Colonic mucosa (tissue), 4 donors: ENCODE results near the gene MORN1. TPM values are rescaled to one million over a fixed set of nuclear protein-coding genes. Genes with fewer than 3 reads are reported as not detected.
A peak's percentile ranks its signal among the peaks of the same experiment; 100 is the strongest.

Experiments used
- DNase-seq: peaks from one replicate; pipeline ENCODE4 v3.0.0-alpha.2; 2020
- H3K27ac ChIP-seq: fragments of 200-600 bp; one replicate; pipeline ENCODE4 v1.8.0; 2021
- H3K27me3 ChIP-seq: fragments of 200-600 bp; one replicate; pipeline ENCODE4 v1.8.0; 2021
- H3K36me3 ChIP-seq: fragments of 200-600 bp; one replicate; pipeline ENCODE4 v1.8.0; 2021
- H3K4me1 ChIP-seq: fragments of 200-600 bp; one replicate; pipeline ENCODE4 v1.8.0; 2021; ENCODE audit warnings: mild to moderate bottlenecking
- H3K4me3 ChIP-seq: fragments of 200-600 bp; one replicate; pipeline ENCODE4 v1.8.0; 2021
- H3K9ac ChIP-seq, 2 donors: one replicate each; pipeline ENCODE4 v1.7.0; 2013; ENCODE audit warnings: control low read depth in 2 of 2, low read depth in 2 of 2, low read length in 2 of 2
- H3K9me3 ChIP-seq: fragments of 200-600 bp; one replicate; pipeline ENCODE4 v1.8.0; 2021
- intact Hi-C: fragments of 100-400 bp; cut with DNase I; formaldehyde crosslinking; loops from one replicate; pipeline ENCODE4 v1.14.1; 2022
- total RNA-seq, 2 donors: library from RNA; stranded (reverse); fragmentation: NEBNext Ultra II Directional in 1 of 2; extraction: Animal tissue kit (Norgen Biotek cat#: 25700) in 1 of 2; gene quantifications; one replicate each; pipeline ENCODE4 v1.2.1, GENCODE V29; 2021
- TF ChIP-seq, protein P1 (sequence below): fragments of 200-600 bp; IDR thresholded peaks from one replicate; pipeline ENCODE4 v1.8.0; 2022; ENCODE audit warnings: antibody characterized with exemption, mild to moderate bottlenecking
- donor health status: healthy.
- donor health status: DM: no; HTN: no; CAD: no.
- donor health status: DM: no; HTN: no; CAD: no.

Gene MORN1
- total RNA-seq, 2 donors from 2014 or later: 11.3 to 18.9 TPM

DNA sequence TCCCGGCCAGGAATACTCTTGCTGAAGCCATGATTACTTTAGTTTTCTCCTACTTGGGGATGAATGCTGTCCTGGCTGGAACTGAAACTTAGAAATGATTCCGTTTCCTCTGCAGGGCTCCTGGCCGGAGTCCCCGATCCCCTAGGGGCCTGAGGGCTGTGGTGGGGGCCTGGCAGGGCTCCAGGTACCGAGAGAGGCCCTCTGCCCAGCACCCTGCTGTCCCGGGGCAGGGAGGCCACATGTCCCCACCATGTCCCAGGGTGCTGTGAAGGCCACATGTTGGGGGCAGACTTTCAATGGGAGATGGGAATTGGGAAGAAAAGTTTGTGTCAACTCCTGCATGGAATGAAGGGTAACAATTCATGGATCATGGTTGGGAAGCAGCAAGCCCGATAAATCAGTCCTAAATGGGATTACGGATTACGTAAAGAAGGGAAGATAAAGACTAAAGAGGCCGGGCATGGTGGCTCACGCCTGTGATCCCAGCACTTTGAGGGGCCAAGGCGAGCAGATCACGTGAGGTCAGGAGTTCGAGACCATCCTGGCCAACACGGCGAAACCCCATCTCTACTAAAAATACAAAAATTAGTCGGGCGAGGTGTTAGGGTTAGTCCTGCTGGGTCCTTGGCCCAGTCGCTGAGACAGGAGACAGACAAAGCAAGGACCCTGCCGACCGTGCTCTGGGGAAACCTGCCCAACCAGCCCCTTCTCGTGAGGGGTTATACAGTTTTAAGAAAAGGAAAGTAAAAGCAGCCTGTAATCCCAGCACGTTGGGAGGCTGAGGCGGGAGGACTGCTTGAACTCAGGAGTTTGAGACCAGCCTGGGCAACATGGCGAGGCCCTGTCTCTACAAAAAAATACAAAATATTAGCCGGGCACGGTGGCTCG lies 37.6 kb downstream of the MORN1 start:
- Histone ChIP-seq H3K4me3 (no peak overlapping the region), H3K36me3 (no peaks in the 10 kb centered on the region), H3K9me3 (no peaks in the 10 kb centered on the region), H3K9ac (no peak overlapping the region), H3K27me3 (no peaks in the 10 kb centered on the region), H3K4me1 (no peaks in the 10 kb centered on the region), H3K27ac (no peak overlapping the region)
- TF ChIP-seq, protein P1, sequence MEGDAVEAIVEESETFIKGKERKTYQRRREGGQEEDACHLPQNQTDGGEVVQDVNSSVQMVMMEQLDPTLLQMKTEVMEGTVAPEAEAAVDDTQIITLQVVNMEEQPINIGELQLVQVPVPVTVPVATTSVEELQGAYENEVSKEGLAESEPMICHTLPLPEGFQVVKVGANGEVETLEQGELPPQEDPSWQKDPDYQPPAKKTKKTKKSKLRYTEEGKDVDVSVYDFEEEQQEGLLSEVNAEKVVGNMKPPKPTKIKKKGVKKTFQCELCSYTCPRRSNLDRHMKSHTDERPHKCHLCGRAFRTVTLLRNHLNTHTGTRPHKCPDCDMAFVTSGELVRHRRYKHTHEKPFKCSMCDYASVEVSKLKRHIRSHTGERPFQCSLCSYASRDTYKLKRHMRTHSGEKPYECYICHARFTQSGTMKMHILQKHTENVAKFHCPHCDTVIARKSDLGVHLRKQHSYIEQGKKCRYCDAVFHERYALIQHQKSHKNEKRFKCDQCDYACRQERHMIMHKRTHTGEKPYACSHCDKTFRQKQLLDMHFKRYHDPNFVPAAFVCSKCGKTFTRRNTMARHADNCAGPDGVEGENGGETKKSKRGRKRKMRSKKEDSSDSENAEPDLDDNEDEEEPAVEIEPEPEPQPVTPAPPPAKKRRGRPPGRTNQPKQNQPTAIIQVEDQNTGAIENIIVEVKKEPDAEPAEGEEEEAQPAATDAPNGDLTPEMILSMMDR: no peak
- intact Hi-C loops: no loop called here
- DNase-seq: no peak

DNA sequence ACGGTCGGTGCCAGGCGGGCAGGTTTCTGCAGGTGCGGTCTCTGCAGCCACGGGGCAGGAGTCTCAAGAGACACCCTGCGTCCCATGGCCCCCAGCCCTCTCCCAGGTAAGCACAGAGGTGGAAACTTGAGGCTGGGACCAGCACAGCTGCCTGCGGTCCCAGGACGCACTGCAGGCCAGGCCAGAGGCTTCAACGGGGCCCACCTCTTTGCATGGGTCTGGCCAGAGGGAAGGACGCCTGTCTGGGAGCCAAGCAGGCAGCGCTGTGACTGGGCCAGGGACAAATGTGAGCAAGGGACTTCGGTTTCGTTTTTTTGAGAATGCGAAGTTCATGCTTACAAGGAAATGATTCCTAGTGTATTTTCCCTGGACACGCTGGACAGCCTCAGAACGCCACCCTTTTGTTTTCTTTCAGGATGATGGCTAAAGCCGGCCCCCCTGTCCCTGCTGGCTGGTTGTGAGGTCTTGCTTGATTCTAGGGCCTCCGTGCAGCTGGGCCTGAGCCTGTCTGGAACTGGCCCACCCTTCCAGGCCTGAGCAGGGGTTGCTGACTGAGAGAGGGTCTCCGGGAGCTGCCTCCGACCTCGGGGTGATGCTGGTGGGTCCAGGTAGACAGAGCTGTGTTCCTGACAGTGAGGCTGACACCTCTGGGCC lies 38.3 kb downstream of the MORN1 start:
- no peak overlapping the region for H3K27ac ChIP-seq
- peak overlapping the region in 1 of 2 donors; percentile 35 for H3K9ac ChIP-seq
- H3K27me3 ChIP-seq: no peaks in the 10 kb centered on the region

DNA sequence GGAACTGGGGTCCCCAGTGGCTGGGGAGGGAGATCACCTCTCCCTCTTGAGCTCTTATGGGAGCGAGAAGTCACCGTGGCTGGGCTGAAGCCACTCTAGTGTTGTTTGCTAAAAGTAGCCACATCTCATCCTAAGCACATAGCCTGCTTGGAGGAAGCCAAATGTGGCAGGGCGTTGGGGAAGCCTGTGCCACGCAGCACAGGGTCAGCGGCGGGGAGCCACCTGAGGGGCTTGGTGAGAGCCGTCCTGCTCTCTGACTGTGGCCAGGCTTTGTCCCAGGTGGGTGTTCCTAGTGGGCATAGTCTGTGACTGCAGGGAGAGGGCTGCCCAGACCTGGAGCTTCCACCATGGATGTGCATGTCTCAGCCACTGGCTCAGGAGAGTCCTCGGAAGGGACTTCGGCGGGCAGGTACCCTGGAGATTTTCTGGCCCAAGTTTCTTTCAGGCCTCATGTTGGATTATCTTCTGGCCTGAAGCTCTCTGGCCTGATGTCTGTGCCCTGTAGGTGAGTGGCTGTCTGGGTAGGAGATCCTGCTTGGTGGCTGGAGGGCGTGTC lies 38.9 kb downstream of the MORN1 start:
- Histone ChIP-seq H3K4me3 (no peak overlapping the region), H3K9ac (peak overlapping the region in 1 of 2 donors; percentile 35), H3K4me1 (no peaks in the 10 kb centered on the region), H3K36me3 (no peaks in the 10 kb centered on the region), H3K27ac (no peak overlapping the region), H3K27me3 (no peaks in the 10 kb centered on the region), H3K9me3 (no peaks in the 10 kb centered on the region)
- intact Hi-C loops: no loop called here
- TF ChIP-seq, protein P1: no peak
- no peak for DNase-seq

More for the DNA sequence above, 38.3 kb downstream of the MORN1 start:
- Histone ChIP-seq H3K9me3 (no peaks in the 10 kb centered on the region), H3K36me3 (no peaks in the 10 kb centered on the region), H3K4me1 (no peaks in the 10 kb centered on the region), H3K4me3 (no peak overlapping the region)
- no peak for DNase-seq
- intact Hi-C loops: no loop called here
- TF ChIP-seq, protein P1: no peak

DNA sequence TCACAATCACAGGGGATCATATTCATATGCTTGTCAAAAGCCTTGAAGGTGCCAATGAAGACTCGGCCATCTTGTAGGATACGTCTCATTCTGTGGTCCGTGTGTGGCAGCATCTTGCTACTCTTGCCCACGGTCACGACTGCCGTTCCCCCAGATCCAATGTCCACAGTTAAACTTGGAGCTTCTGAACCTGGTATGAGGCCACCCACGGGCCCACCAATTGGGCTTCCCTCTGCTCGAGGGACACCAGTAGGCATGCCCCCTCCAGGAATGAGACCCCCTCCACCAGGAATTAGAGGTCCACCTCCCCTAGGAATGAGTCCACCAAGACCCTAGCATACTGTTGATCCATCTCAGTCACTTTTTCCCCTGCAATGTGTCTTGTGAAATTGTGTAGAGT lies 39.6 kb downstream of the MORN1 start:
- no peaks in the 10 kb centered on the region for H3K36me3 ChIP-seq
- DNase-seq: no peak
- no peak overlapping the region for H3K9ac ChIP-seq
- no peaks in the 10 kb centered on the region for H3K9me3 ChIP-seq
- H3K4me3 ChIP-seq: no peak overlapping the region
- no peaks in the 10 kb centered on the region for H3K4me1 ChIP-seq
- TF ChIP-seq, protein P1: no peak
- no peak overlapping the region for H3K27ac ChIP-seq
- H3K27me3 ChIP-seq: no peaks in the 10 kb centered on the region
- intact Hi-C loops: no loop called here

DNA sequence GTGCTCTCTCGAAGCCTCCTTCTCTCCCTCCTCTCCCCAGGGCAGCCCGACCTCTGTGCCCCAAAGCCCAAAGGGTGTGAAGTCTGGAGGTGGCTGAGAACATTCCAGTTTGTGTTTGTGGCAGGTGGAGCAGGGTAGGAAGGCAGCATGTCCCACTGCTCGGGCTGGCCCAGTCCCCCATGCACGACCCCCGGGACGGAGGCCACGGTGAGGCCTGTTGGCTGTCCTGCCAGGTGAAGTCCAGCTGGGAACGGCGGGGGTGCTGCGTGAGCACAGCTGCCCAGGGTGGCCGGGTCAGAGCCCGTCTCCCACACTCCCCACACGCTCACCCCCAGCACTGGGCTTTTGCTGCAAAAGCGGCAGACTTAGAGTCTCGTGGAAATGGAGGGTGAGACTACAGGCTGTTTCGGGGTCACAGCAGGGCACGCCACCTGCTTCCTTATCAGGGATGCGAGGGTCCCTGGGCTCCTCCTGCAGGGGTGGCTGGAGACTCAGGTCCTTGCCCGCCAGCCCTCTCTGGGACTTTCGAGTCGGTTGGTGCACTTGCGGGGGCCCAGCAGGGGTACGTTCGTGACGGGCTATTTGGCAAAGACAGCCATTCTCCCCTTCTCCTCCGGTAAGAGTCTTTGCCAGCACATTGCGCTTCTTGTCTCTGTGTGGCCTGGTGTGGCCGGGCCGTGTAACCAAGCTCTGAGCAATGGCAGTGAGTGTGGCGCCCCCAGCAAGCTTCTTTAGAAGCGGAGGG lies 40.3 kb downstream of the MORN1 start:
- intact Hi-C loops: no loop called here
- Histone ChIP-seq H3K27me3 (no peaks in the 10 kb centered on the region), H3K9ac (no peak overlapping the region), H3K36me3 (no peaks in the 10 kb centered on the region), H3K27ac (no peak overlapping the region), H3K9me3 (no peaks in the 10 kb centered on the region), H3K4me1 (no peaks in the 10 kb centered on the region), H3K4me3 (no peak overlapping the region)
- TF ChIP-seq, protein P1: no peak
- no peak for DNase-seq
